GM12873 (cell line): ENCODE results near the gene PSAP.

Experiments
- CTCF ChIP-seq: IDR thresholded peaks from 2 replicates; pipeline ENCODE4 v1.5.1; 2012; ENCODE audit warnings: low read depth, mild to moderate bottlenecking, moderate library complexity, low read length, control low read depth; ENCODE audit not compliant: insufficient read depth; ENCODE audit errors: missing control alignments

The PSAP gene

GRCh38 chr10:71825217-71825616 lies 25.8 kb downstream of the PSAP start:
- peak; percentile 35 for TF ChIP-seq CTCF

- no peak for TF ChIP-seq CTCF
Measured at GRCh38 chr10:71824333-71824732, 26.7 kb downstream of the PSAP start.

DNA sequence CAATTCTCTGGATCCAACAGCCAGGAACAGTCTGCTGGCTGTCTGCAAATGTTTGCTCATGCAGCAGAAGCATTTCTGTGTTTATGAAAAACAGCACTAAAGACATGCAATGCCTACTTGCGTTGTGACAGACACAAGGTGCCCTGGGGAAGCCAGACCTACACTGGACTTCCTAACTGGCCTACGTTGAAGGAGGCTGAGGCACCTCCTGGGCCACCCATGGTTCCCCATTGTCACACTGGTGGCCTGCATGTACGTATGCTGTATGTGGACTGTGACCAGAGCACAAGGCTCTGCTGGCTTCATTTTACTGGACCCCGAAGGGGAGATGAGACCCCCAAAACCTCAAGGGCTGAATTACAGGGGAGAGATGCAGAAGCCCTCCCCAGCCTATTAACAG lies 27.7 kb downstream of the PSAP start:
- no peak for TF ChIP-seq CTCF

DNA sequence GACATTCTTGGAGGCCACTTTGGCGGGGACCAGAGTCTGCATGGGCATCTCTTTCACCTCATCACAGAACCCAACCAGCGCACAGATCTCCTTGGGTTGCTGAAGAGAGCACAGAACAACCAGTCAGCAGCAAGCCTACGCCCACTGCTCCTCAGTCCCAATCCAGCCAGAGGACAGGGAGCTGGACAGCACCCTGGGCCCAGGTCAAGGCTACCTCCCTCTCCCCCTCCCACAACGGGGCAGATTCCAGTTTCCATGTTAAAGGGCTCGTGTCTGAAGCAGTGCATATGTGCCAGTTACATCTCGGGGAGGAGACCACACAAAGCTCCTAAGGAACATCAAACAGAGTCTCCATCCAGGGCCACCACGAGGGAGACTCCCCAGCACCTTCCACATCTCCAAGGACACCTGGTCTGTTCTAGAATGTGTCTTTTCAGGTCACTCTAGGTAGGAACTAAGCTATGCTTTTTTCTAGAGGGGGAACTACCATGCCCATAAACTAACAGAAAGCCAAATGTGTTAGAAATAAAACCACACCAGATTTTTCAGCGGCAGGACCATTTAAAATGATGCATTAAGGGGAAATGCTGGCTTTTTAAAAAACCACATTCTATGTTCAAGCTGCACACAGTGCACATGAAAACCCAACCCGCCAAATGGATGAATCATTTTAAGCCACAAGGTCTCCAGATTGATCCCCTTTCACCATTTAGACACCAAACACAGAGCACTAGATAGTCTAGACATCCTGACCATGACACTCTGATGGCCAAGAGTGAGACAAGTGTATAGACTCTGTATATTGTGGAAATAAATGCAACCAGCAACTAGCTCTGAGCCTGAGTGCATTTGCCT lies 28.9 kb downstream of the PSAP start:
- TF ChIP-seq CTCF, result no peak

- no peak for TF ChIP-seq CTCF
Measured at GRCh38 chr10:71820966-71821365, 30.1 kb downstream of the PSAP start.

GRCh38 chr10:71819985-71820384 lies 31.1 kb downstream of the PSAP start:
- TF ChIP-seq CTCF, result no peak

DNA sequence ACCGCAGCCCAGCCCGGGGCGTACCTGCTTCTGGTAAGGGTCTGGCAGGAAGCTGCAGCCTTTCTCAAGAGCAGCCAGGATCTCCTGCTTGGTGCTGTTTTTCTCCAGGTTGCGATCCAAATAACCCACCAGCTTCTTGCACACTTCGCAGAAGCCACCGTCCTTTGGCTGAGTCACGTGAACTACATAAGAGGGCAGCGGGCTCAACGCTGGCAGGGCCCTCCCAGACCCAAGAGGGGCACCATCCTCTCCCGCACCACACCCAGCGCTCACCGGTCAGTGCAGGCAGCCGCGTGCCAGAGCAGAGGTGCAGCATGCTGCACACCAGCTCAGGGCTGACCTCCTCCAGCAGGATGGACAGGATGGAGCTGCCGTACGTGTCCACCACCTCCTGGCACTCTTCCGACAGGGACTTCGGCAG lies 31.6 kb downstream of the PSAP start:
- TF ChIP-seq CTCF, result no peak
